Measurements from ENCODE around the gene INTS4. TPM values are rescaled to one million over a fixed set of nuclear protein-coding genes. Genes with fewer than 3 reads are reported as not detected.
A peak's percentile ranks its signal among the peaks of the same experiment; 100 is the strongest.
"Not testable (repeated sequence)": the region's sequence is repeated elsewhere in the genome, so short reads cannot be mapped to it uniquely, and the experiment has no call there.

Gene INTS4
- total RNA-seq, 1 donor from 2014 or later, result 35.9 TPM

- DNase-seq (no peak), ATAC-seq (no peak)
- H3K27me3 ChIP-seq, result no peaks in the 10 kb centered on the region
- no peaks in the 10 kb centered on the region for H3K36me3 ChIP-seq
- intact Hi-C loops (cut with DNase I), result no loop called here
- H3K27ac ChIP-seq, result no peak overlapping the region
- H3K4me3 ChIP-seq, result no peak overlapping the region
- H3K4me1 ChIP-seq, result peaks cover 12% of the 10 kb centered on the region
- TF ChIP-seq, protein P1, sequence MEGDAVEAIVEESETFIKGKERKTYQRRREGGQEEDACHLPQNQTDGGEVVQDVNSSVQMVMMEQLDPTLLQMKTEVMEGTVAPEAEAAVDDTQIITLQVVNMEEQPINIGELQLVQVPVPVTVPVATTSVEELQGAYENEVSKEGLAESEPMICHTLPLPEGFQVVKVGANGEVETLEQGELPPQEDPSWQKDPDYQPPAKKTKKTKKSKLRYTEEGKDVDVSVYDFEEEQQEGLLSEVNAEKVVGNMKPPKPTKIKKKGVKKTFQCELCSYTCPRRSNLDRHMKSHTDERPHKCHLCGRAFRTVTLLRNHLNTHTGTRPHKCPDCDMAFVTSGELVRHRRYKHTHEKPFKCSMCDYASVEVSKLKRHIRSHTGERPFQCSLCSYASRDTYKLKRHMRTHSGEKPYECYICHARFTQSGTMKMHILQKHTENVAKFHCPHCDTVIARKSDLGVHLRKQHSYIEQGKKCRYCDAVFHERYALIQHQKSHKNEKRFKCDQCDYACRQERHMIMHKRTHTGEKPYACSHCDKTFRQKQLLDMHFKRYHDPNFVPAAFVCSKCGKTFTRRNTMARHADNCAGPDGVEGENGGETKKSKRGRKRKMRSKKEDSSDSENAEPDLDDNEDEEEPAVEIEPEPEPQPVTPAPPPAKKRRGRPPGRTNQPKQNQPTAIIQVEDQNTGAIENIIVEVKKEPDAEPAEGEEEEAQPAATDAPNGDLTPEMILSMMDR (IDR thresholded peaks at IDR 0.05), result no peak
- H3K9me3 ChIP-seq, result no peaks in the 10 kb centered on the region
These were observed 40.2 kb upstream of the INTS4 start for GRCh38 chr11:78034623-78035022.

- ATAC-seq, result no peak
These were observed 38.6 kb upstream of the INTS4 start for GRCh38 chr11:78033040-78033439.

DNA sequence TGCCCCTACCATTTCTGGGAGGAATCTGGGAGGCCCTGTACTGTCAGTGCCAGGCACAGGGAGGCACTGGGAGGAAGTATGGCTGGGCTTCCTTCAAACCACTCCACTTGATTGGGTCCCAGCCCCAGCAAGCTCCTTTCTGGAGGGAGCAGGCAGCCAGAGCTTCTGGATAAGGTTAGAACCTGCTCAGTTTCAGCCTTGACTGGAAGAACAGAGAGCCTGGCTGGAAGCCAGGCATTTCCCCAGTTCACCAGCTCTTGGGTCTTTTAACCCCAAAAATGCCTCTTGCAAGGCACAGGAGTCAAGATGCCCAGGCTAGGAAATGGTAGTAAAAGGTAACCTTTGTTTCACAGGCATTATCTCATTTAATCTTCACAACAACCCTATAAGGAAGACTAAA lies 37.6 kb upstream of the INTS4 start:
- Histone ChIP-seq H3K4me1 (peaks cover 8% of the 10 kb centered on the region), H3K36me3 (no peaks in the 10 kb centered on the region), H3K9me3 (no peaks in the 10 kb centered on the region), H3K4me3 (no peak overlapping the region), H3K27ac (no peak overlapping the region), H3K27me3 (no peaks in the 10 kb centered on the region)
- TF ChIP-seq, protein P1 (IDR thresholded peaks at IDR 0.05), result no peak
- ATAC-seq (no peak), DNase-seq (no peak)
- intact Hi-C loops (cut with DNase I), result no loop called here

More at GRCh38 chr11:78033040-78033439, 38.6 kb upstream of the INTS4 start:
- TF ChIP-seq, protein P1 (IDR thresholded peaks at IDR 0.05), result no peak
- no peaks in the 10 kb centered on the region for H3K27me3 ChIP-seq
- no peaks in the 10 kb centered on the region for H3K9me3 ChIP-seq
- DNase-seq, result no peak
- intact Hi-C loops (cut with DNase I), result no loop called here
- no peak overlapping the region for H3K4me3 ChIP-seq
- H3K36me3 ChIP-seq, result no peaks in the 10 kb centered on the region
- no peak overlapping the region for H3K27ac ChIP-seq
- H3K4me1 ChIP-seq, result peaks cover 8% of the 10 kb centered on the region

- no peak for ATAC-seq
- H3K27me3 ChIP-seq, result no peaks in the 10 kb centered on the region
- H3K9me3 ChIP-seq, result no peaks in the 10 kb centered on the region
- intact Hi-C loops (cut with DNase I), result no loop called here
- H3K4me3 ChIP-seq, result no peak overlapping the region
- H3K36me3 ChIP-seq, result no peaks in the 10 kb centered on the region
- DNase-seq, result no peak
- TF ChIP-seq, protein P1 (IDR thresholded peaks at IDR 0.05), result no peak
- peaks cover 8% of the 10 kb centered on the region for H3K4me1 ChIP-seq
- H3K27ac ChIP-seq, result no peak overlapping the region
These were observed 37.2 kb upstream of the INTS4 start for GRCh38 chr11:78031629-78032028.

- intact Hi-C loops (cut with DNase I), result no loop called here
- H3K9me3 ChIP-seq, result no peaks in the 10 kb centered on the region
- H3K4me1 ChIP-seq, result peaks cover 8% of the 10 kb centered on the region
- ATAC-seq (peak; percentile 92), DNase-seq (peak; percentile 87)
- no peaks in the 10 kb centered on the region for H3K36me3 ChIP-seq
- H3K27me3 ChIP-seq, result no peaks in the 10 kb centered on the region
- TF ChIP-seq, protein P1 (IDR thresholded peaks at IDR 0.05), result no peak
- H3K27ac ChIP-seq, result no peak overlapping the region
- H3K4me3 ChIP-seq, result no peak overlapping the region
These were observed 36.2 kb upstream of the INTS4 start for GRCh38 chr11:78030429-78031325.

DNA sequence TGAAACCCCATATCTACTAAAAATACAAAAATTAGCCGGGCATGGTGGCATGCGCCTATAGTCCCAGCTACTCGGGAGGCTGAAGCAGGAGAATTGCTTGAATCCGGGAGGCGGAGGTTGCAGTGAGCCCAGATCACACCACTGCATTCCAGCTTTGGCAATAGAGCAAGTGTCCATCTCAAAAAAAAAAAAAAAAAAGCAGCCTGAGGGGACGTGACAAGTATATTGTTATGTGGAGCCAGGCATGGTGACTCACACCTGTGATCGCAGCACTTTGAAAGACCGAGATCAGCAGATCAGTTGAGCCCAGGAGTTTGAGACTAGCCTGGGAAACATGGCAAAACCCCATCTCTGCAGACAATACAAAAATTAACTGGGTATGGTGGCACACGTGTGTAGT lies 34.0 kb upstream of the INTS4 start:
- H3K4me3 ChIP-seq; H3K27ac ChIP-seq; intact Hi-C loops (cut with DNase I); H3K4me1 ChIP-seq; H3K27me3 ChIP-seq; ATAC-seq; H3K9me3 ChIP-seq; DNase-seq; H3K36me3 ChIP-seq: not testable (repeated sequence)
